H1 (cell line): ENCODE results near the gene PTPRO. TPM values are rescaled to one million over a fixed set of nuclear protein-coding genes. Genes with fewer than 3 reads are reported as not detected.

Experiments used
- CHD2 ChIP-seq: IDR thresholded peaks from 2 replicates; pipeline ENCODE4 v1.6.1; 2012; ENCODE audit warnings: low read length, improper control_type of control experiment
- POLR2A ChIP-seq, 2 experiments: IDR thresholded peaks; 1 replicate in 1 of 2; 2 replicates in 1 of 2; pipeline ENCODE4 v1.6.1; 2011; ENCODE audit warnings: low read depth in 2 of 2, low read length in 2 of 2, mild to moderate bottlenecking in 2 of 2; ENCODE audit errors: control extremely low read depth in 1 of 2
- SRF ChIP-seq: IDR thresholded peaks from 2 replicates; pipeline ENCODE4 v1.6.1; 2011; ENCODE audit warnings: mild to moderate bottlenecking, low read depth, low read length, moderate library complexity
- polyA plus RNA-seq, 7 experiments: library from polyadenylated mRNA; depleted of rRNA in 3 of 7; stranded (reverse) in 5 of 7; unstranded in 2 of 7; fragments of >200 nt in 5 of 7; fragments of 200-250 nt in 2 of 7; gene quantifications; 1 replicate in 5 of 7; 2 replicates in 1 of 7; 4 replicates in 1 of 7; pipeline versions ENCODE4 v1.2.1 to v1.2.3, GENCODE V29; 2011 to 2013; ENCODE audit warnings: missing spikeins in 2 of 7, mixed read lengths in 2 of 7
- total RNA-seq: library from RNA; stranded (reverse); fragmentation: NEBNext Ultra II Directional; extraction: Animal tissue kit (Norgen Biotek cat#: 25700); gene quantifications from 2 replicates; pipeline ENCODE4 v1.2.1, GENCODE V29; 2021

Gene PTPRO
- total and polyA plus RNA-seq, 2 of the 8 experiments (the other 6 are each of a cell fraction or from before 2014, with no cell fraction given), result 0.73 to 1.7 TPM

DNA sequence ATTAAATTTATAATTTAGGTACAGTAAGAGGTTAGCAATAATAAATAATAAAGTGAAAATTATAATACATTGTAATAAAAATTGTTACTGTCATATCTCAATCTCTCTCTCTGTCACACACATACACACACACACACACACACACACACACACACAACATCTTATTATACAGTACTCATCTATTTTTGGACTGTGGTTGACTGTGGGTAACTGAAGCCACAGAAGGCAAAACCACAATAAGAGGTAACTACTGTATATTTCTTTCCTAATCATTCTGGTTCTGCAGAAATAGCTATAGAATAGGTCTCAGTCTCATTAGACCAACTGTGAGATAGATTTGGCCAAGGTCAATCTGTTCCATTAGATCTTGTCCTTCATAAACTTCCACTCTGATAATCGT, 33.1 kb upstream of the PTPRO start (continued):
- no peak for TF ChIP-seq POLR2A (IDR thresholded peaks at IDR 0.05; ENCODE audit: control extremely low read depth in 1 of 2, low read depth in 2 of 2, low read length in 2 of 2)
- TF ChIP-seq SRF, result no peak
- TF ChIP-seq CHD2, result no peak
